ENCODE measurements around the gene DNMT3B. TPM values are rescaled to one million over a fixed set of nuclear protein-coding genes. Genes with fewer than 3 reads are reported as not detected.

The DNMT3B gene
- total RNA-seq, 1 experiment from 2014 or later = 682 TPM

- Mint-ChIP-seq H3K27me3 (ENCODE audit: low read depth) (no peaks in the 10 kb centered on the region), H3K4me3 (no peak overlapping the region), H3K4me1 (peaks cover 38% of the 10 kb centered on the region), H3K36me3 (peaks cover 44% of the 10 kb centered on the region), H3K9me3 (no peaks in the 10 kb centered on the region), H3K27ac (peak overlapping the region; percentile 93)
- ATAC-seq = peak; percentile 12
- no peak for DNase-seq (ENCODE audit: low spot score)
- ChIA-PET POLR2A (interaction anchor here (1.2 kb wide), 1 partner anchor 9 kb away, joined by 5 read pairs; the partner anchor contains the start of gene MAPRE1), CTCF (interaction anchor here (1.3 to 3.0 kb wide), 3 partner anchors 21 to 84 kb away, joined by 3 to 12 read pairs (median 5); no protein-coding TSS in a partner anchor)
- TF ChIP-seq FOXP1 (CRISPR knock-in tag; IDR thresholded peaks at IDR 0.05; ENCODE audit: borderline replicate concordance) (no peak; the same call in 1 of the 2 replicates), ZNF281 (CRISPR knock-in tag; IDR thresholded peaks at IDR 0.05) (no peak), CREM (CRISPR knock-in tag; IDR thresholded peaks at IDR 0.05) (0 out of 2 replicates have a peak, but pooled peaks have one; percentile 3), KAT7 (CRISPR knock-in tag; IDR thresholded peaks at IDR 0.05; ENCODE audit: borderline replicate concordance) (no peak), OVOL2 (CRISPR knock-in tag; IDR thresholded peaks at IDR 0.05; ENCODE audit: borderline replicate concordance) (no peak), ZNF512 (CRISPR knock-in tag; IDR thresholded peaks at IDR 0.05; ENCODE audit: borderline replicate concordance) (no peak), FOXJ3 (CRISPR knock-in tag; IDR thresholded peaks at IDR 0.05; ENCODE audit: borderline replicate concordance) (no peak), TP53 (CRISPR knock-in tag; IDR thresholded peaks at IDR 0.05) (no peak), RORB (CRISPR knock-in tag; IDR thresholded peaks at IDR 0.05) (no peak), EMX1 (CRISPR knock-in tag; IDR thresholded peaks at IDR 0.05) (peak; percentile 83), PRDM15 (CRISPR knock-in tag; IDR thresholded peaks at IDR 0.05) (no peak), ZNF416 (CRISPR knock-in tag; IDR thresholded peaks at IDR 0.05) (peak; percentile 72; the same call in 1 of the 2 replicates), ZNF425 (CRISPR knock-in tag; conservative IDR thresholded peaks at IDR 0.05) (no peak; the same call in 1 of the 2 replicates), TEAD4 (CRISPR knock-in tag; IDR thresholded peaks at IDR 0.05) (no peak), ZNF671 (CRISPR knock-in tag; IDR thresholded peaks at IDR 0.05) (peak; percentile 81), TCF7 (CRISPR knock-in tag; IDR thresholded peaks at IDR 0.05; ENCODE audit: low read depth) (no peak), MXD4 (CRISPR knock-in tag; IDR thresholded peaks at IDR 0.05; ENCODE audit: borderline replicate concordance) (no peak), SMAD3 (CRISPR knock-in tag; IDR thresholded peaks at IDR 0.05; ENCODE audit: borderline replicate concordance) (no peak), NFATC4 (CRISPR knock-in tag; IDR thresholded peaks at IDR 0.05) (0 out of 2 replicates have a peak, but pooled peaks have one; percentile 65), MLX (CRISPR knock-in tag; IDR thresholded peaks at IDR 0.05) (no peak), ETV6 (CRISPR knock-in tag; IDR thresholded peaks at IDR 0.05) (peak; percentile 86; the same call in 1 of the 2 replicates), NR3C1 (CRISPR knock-in tag; conservative IDR thresholded peaks at IDR 0.05; ENCODE audit: low read depth) (no peak)
- TF ChIP-seq, protein P1, sequence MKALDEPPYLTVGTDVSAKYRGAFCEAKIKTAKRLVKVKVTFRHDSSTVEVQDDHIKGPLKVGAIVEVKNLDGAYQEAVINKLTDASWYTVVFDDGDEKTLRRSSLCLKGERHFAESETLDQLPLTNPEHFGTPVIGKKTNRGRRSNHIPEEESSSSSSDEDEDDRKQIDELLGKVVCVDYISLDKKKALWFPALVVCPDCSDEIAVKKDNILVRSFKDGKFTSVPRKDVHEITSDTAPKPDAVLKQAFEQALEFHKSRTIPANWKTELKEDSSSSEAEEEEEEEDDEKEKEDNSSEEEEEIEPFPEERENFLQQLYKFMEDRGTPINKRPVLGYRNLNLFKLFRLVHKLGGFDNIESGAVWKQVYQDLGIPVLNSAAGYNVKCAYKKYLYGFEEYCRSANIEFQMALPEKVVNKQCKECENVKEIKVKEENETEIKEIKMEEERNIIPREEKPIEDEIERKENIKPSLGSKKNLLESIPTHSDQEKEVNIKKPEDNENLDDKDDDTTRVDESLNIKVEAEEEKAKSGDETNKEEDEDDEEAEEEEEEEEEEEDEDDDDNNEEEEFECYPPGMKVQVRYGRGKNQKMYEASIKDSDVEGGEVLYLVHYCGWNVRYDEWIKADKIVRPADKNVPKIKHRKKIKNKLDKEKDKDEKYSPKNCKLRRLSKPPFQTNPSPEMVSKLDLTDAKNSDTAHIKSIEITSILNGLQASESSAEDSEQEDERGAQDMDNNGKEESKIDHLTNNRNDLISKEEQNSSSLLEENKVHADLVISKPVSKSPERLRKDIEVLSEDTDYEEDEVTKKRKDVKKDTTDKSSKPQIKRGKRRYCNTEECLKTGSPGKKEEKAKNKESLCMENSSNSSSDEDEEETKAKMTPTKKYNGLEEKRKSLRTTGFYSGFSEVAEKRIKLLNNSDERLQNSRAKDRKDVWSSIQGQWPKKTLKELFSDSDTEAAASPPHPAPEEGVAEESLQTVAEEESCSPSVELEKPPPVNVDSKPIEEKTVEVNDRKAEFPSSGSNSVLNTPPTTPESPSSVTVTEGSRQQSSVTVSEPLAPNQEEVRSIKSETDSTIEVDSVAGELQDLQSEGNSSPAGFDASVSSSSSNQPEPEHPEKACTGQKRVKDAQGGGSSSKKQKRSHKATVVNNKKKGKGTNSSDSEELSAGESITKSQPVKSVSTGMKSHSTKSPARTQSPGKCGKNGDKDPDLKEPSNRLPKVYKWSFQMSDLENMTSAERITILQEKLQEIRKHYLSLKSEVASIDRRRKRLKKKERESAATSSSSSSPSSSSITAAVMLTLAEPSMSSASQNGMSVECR (CRISPR knock-in tag; IDR thresholded peaks at IDR 0.05; ENCODE audit: borderline replicate concordance) = no peak
These were observed 48.8 kb downstream of the DNMT3B start for GRCh38 chr20:32810941-32811340.

Measured in WTC11 (cell line).